Inferior parietal cortex (tissue), 1 donor: ENCODE data around the gene DRC3.

Experiments
- DNase-seq: peaks from one replicate; pipeline ENCODE4 v3.0.0-alpha.2; 2016; ENCODE audit errors: extremely low spot score

Gene DRC3

GRCh38 chr17:18045691-18046350 is 73.2 kb downstream of the DRC3 start:
- DNase-seq = no peak

DNA sequence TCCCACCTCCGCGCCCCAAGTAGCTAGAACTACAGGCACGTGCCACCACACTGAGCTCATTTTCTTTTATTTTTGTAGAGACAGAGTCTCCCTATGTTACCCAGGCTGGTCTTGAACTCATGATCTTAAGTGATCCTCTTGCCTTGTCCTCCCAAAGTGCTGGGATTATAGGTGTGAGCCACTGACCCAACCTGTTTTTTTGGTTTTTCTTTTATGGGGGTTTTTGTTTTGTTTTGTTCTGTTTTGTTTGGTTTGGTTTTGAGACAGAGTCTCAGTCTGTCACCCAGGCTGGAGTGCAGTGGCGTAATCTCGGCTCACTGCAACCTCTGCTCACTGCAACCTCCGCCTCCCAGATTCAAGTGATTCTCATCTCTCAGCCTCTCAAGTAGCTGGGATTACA is 82.9 kb downstream of the DRC3 start:
- no peak for DNase-seq

- no peak for DNase-seq
Measured at GRCh38 chr17:18056214-18056613, 83.6 kb downstream of the DRC3 start.

- no peak for DNase-seq
Measured at GRCh38 chr17:18059283-18059682, 86.6 kb downstream of the DRC3 start.

DNA sequence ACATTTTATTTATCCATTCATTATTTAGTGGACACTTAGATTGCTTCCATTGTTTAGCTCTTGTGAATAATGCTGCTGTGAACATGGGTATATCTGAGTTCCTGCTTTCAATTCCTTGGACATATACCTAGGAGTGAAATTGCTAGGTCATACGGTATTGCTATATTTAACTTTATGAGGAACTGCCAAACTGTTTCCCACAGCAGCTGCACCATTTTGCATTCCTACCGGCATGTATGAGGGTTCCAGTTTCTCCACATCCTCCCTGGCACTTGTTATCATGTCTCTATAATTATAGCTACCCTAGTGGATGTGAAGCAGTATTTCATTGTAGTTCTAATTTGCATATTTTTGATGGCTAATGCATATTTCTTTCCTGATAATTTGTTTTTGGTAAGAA is 91.4 kb downstream of the DRC3 start:
- DNase-seq = no peak

- no peak for DNase-seq
Measured at GRCh38 chr17:18065546-18065945, 92.9 kb downstream of the DRC3 start.
